Osteoblast (primary cell): ENCODE measurements around the gene CWC15. TPM values are rescaled to one million over a fixed set of nuclear protein-coding genes. Genes with fewer than 3 reads are reported as not detected.
A peak's percentile ranks its signal among the peaks of the same experiment; 100 is the strongest.

Experiments
- DNase-seq: peaks from one replicate; pipeline ENCODE4 v3.0.0; 2011; ENCODE audit warnings: low spot score, mixed read lengths; ENCODE audit not compliant: insufficient read length; ENCODE audit errors: missing footprints
- H2AFZ ChIP-seq: 2 replicates; pipeline ENCODE4 v1.6.0; 2011; ENCODE audit warnings: mild to moderate bottlenecking, low read length
- H3K27ac ChIP-seq: 2 replicates; pipeline ENCODE4 v1.5.1; 2011; ENCODE audit warnings: mild to moderate bottlenecking, low read depth, low read length, moderate library complexity
- H3K27me3 ChIP-seq: 2 replicates; pipeline ENCODE4 v1.6.0; 2012; ENCODE audit warnings: mild to moderate bottlenecking, control low read depth, inconsistent platforms, low read length, moderate library complexity; ENCODE audit not compliant: insufficient read depth
- H3K36me3 ChIP-seq: 2 replicates; pipeline ENCODE4 v1.5.1; 2011; ENCODE audit warnings: mild to moderate bottlenecking, low read length, control low read depth, moderate library complexity; ENCODE audit not compliant: insufficient read depth
- H3K4me1 ChIP-seq: 2 replicates; pipeline ENCODE4 v1.5.1; 2011; ENCODE audit warnings: mild to moderate bottlenecking, low read length, control low read depth, moderate library complexity; ENCODE audit not compliant: insufficient read depth
- H3K4me2 ChIP-seq: 2 replicates; pipeline ENCODE4 v1.6.0; 2011; ENCODE audit warnings: mild to moderate bottlenecking, low read length; ENCODE audit not compliant: insufficient read depth
- H3K4me3 ChIP-seq: fragments of 200-600 bp; sonication (generic); 3 replicates; pipeline ENCODE4 v1.5.1; 2012; ENCODE audit warnings: mild to moderate bottlenecking, low read length, inconsistent platforms; ENCODE audit not compliant: insufficient read depth
- H3K79me2 ChIP-seq: 2 replicates; pipeline ENCODE4 v1.6.0; 2012; ENCODE audit warnings: mild to moderate bottlenecking, low read length, control low read depth, inconsistent platforms; ENCODE audit not compliant: insufficient read depth
- H3K9me3 ChIP-seq: 2 replicates; pipeline ENCODE4 v1.5.1; 2011; ENCODE audit warnings: low read depth, low read length, control low read depth
- H4K20me1 ChIP-seq: 2 replicates; pipeline ENCODE4 v1.6.0; 2012; ENCODE audit warnings: mild to moderate bottlenecking, low read length, control low read depth; ENCODE audit not compliant: insufficient read depth
- CTCF ChIP-seq: IDR thresholded peaks from 2 replicates; pipeline ENCODE4 v1.5.1; 2011; ENCODE audit warnings: mild to moderate bottlenecking, low read depth, low read length, moderate library complexity; ENCODE audit errors: extremely low read depth
- total RNA-seq: library from RNA; depleted of rRNA; stranded (reverse); fragments of >200 nt; gene quantifications from 2 replicates; pipeline ENCODE4 v1.2.3, GENCODE V29; 2012

Gene CWC15
- total RNA-seq, 1 donor: 32.9 TPM

- peak overlapping the region; percentile 64 for H3K27ac ChIP-seq
- H3K4me1 ChIP-seq: peaks cover 46% of the 10 kb centered on the region
- no peak for TF ChIP-seq CTCF
- peak overlapping the region; percentile 17 for H3K4me3 ChIP-seq
- H4K20me1 ChIP-seq: no peaks in the 10 kb centered on the region
- H2AFZ ChIP-seq: peak overlapping the region; percentile 20
- no peaks in the 10 kb centered on the region for H3K36me3 ChIP-seq
- H3K9me3 ChIP-seq: no peaks in the 10 kb centered on the region
- no peaks in the 10 kb centered on the region for H3K79me2 ChIP-seq
- no peak for DNase-seq
- H3K27me3 ChIP-seq: no peaks in the 10 kb centered on the region
- no peak overlapping the region for H3K4me2 ChIP-seq
Measured at GRCh38 chr11:94928117-94928990, 45.0 kb downstream of the CWC15 start.

- Histone ChIP-seq H3K4me3 (no peak overlapping the region), H3K36me3 (no peaks in the 10 kb centered on the region), H4K20me1 (no peaks in the 10 kb centered on the region), H3K27me3 (no peaks in the 10 kb centered on the region), H3K4me2 (peak overlapping the region; percentile 19), H3K79me2 (no peaks in the 10 kb centered on the region), H3K27ac (peak overlapping the region; percentile 64), H3K9me3 (no peaks in the 10 kb centered on the region), H3K4me1 (peaks cover 36% of the 10 kb centered on the region), H2AFZ (no peak overlapping the region)
- no peak for TF ChIP-seq CTCF
- DNase-seq: peak; percentile 93
Measured at GRCh38 chr11:94926698-94927237, 46.6 kb downstream of the CWC15 start.

GRCh38 chr11:94926271-94926625 lies 47.1 kb downstream of the CWC15 start:
- Histone ChIP-seq H3K79me2 (no peaks in the 10 kb centered on the region), H3K27ac (peak overlapping the region; percentile 64), H3K27me3 (no peaks in the 10 kb centered on the region), H3K36me3 (no peaks in the 10 kb centered on the region), H2AFZ (no peak overlapping the region), H3K9me3 (no peaks in the 10 kb centered on the region), H3K4me2 (peak overlapping the region; percentile 19), H3K4me1 (peaks cover 36% of the 10 kb centered on the region), H3K4me3 (no peak overlapping the region), H4K20me1 (no peaks in the 10 kb centered on the region)
- DNase-seq: no peak
- no peak for TF ChIP-seq CTCF

GRCh38 chr11:94925422-94926270 lies 47.7 kb downstream of the CWC15 start:
- no peak overlapping the region for H3K4me3 ChIP-seq
- H3K36me3 ChIP-seq: no peaks in the 10 kb centered on the region
- peak overlapping the region; percentile 23 for H2AFZ ChIP-seq
- H4K20me1 ChIP-seq: no peaks in the 10 kb centered on the region
- no peaks in the 10 kb centered on the region for H3K27me3 ChIP-seq
- peak; percentile 53 for DNase-seq
- H3K9me3 ChIP-seq: no peaks in the 10 kb centered on the region
- H3K4me2 ChIP-seq: no peak overlapping the region
- TF ChIP-seq CTCF: no peak
- H3K79me2 ChIP-seq: no peaks in the 10 kb centered on the region
- peaks cover 36% of the 10 kb centered on the region for H3K4me1 ChIP-seq
- peak overlapping the region; percentile 64 for H3K27ac ChIP-seq
